GM19043 (cell line): ENCODE results near the gene KCND3.

Experiments
- ATAC-seq: cut with Tn5 transposase; IDR thresholded peaks from one replicate; pipeline ENCODE4 v1.9.1; 2021; ENCODE audit warnings: low read depth; ENCODE audit not compliant: unreplicated experiment

KCND3 gene

DNA sequence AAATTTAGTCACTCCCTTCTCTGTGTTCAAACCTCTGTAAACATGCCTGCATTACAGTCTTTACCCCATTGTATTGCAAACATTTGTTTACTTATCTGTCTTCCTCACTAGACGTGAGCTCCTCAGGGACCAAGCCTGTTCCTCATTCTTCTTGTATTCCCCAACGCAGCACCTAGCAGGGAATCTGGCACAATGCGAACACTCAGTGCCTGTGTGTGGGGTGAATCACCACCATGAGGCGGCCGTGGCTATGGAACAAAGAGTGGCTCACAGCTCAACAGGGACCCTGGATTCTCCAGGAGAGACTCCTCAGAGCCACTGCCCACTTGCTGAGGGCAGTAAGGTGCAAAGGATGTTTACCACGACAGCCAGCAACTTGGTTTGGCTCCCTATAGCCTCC, 137.9 kb downstream of the KCND3 start:
- no peak for ATAC-seq

DNA sequence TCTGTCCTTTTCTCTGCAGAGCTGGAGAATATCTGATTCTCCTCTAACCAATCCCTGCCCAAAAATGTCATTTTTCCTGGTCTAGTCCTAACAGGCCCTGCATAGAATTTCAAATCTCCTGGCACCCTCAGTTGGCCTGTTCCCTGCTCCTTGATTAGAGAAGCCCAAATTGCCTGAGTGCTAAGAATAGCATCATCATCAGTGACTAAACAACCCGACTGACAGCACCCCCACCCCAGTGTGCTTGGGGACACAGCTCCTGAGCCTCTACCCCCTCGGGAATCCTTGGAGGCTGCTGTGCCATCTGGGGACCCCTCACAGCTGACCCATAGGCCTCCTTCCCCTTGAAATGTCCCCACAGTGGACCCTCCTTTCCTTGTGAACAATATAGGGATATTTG, 139.4 kb downstream of the KCND3 start:
- no peak for ATAC-seq

DNA sequence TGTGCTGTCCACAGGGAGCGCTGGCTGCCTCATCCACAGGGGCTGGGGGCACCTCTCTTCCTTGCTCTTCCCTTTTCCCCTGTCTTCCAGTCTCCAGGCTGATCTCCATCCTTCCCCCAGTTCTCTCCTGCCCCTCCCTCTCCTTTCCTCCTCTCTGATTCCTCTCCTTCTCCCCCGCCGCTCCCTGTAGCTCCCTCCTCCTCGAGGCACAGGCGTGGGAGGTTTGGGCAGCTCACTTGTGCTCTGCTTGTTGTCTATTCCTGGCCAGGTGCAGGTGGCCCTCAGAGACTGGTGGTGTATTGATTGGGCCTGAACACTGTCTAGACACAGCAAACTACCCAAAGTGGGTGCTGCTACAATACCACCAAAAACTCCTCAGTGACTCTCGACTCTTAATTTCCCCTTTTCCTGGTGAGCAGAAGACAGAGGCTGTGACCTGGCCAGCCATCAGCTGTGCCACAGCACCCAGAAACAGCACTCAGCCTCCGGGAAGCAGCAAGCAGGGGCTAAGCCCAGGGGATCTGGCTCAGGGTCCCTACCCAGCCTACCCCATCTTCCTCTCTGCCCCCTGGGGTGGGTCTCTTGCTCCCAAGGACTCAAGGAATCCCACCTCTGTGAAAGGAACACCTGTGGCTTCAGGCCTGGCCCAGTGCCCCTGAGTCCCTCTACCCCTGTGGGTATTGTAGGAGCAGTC, 140.5 kb downstream of the KCND3 start:
- ATAC-seq = no peak

DNA sequence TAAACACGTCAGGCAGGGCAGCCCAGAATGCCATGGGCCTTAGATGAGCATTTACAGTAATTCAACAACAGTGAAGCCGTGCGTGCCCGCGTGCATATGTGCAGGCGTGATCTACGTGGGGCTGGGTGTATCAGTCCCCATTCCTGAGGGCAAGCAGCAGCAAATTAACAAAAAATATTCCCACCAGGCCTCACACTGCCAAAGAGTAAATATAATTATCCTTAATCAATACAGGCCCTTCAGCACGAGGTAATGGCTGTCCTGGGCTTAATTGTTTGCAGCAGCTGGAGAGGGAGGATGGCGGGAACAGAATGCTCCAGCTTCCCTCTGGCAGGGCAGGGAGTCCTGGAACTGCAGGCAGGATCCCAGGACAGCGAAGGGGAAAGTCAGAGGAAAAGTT, 142.0 kb downstream of the KCND3 start:
- ATAC-seq = no peak

DNA sequence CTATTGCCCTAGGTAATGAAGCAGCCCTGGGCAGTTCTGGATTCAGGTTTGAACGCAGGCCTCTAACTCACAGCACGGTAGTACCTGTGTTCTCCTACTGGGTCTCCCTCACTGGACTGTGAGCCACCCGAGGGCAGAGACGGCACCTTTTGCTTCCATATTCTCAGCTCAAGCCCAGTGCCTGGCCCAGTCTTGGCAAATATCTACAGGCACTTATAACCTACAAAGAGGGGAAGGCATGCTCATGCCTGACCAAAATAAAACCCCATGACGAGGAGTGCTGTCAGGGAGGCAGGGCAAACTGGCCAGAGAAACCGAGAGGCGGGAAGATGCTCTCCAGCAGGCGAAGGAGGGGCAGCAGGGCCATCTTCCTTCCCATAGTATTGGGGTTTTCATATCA, 142.6 kb downstream of the KCND3 start:
- ATAC-seq = no peak

DNA sequence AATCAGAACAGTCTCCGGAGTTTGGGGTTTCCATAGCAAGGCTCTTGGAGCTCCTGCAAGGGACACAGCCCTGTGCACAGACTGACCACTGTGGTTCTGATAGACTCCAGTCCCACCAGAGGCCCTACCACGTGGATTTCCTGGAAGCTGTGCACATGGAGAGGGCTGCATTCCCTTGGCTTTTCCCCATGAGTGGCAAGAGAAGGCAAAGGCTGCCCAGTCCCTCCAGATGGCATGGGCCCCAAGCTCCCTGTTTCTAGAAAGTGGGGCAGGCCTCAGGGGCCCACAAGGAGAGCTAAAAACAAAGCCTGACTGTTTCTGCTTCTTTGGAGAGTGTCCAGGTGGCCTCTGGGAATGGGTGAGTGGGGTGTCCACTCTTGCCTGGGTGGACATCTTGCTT, 146.3 kb downstream of the KCND3 start:
- ATAC-seq = no peak

DNA sequence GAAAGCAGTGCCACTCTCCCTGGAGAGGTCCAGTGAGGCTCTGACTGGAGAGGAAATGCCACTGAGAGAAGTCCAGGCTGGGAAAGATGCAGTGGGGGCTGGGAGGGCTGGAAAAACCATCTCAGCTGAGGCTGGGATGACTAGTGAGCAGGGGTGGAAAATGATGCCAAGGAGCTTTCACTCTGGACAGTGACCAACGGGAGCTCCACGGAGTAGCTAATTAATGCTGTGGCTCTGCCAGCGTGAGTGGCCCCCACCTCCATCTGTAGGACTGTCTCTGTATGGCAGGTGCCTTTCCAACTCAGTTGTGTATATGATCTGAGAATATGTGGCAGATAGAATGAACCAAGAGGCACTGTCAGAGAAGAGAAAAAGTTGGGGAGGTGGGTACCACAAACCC, 147.1 kb downstream of the KCND3 start:
- no peak for ATAC-seq

DNA sequence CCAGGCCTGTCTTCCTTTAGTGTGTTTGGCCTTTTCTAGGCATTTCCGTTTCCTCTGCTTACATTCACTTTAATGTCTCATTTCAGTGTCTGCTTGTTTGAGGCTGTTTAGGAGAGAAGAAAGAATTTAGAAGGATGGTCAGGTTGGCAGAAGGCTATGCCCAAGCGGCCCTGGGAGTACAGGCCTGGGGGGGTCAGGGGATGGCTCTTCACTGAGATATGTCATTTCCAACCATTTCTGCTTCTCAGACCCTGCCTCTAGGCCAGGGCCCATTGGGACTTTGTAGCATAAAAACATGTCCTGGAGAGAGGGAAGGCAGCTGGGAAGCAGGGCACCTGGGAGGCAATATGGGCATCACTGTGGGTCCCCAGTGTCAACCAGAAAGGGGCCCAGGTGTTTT, 147.7 kb downstream of the KCND3 start:
- no peak for ATAC-seq

DNA sequence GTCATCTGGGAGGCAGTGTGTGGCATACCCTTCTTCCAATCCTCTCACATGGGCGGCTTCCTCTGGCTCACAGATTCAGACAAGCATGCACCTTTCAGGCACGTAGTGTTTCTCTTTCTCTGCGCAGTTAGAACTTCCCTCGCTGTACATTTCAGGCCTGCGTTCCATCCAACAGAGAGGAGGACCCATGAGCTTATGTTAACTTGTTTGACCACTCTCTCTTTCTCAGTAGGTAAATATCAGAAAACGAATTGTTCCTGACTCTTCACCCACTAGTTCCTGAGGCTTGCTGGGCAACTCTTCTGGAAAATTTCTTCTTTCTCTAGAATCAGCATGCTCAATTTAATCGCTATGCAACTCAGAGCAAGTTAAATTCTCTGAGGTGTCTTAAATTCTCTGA, 148.3 kb downstream of the KCND3 start:
- ATAC-seq = no peak

DNA sequence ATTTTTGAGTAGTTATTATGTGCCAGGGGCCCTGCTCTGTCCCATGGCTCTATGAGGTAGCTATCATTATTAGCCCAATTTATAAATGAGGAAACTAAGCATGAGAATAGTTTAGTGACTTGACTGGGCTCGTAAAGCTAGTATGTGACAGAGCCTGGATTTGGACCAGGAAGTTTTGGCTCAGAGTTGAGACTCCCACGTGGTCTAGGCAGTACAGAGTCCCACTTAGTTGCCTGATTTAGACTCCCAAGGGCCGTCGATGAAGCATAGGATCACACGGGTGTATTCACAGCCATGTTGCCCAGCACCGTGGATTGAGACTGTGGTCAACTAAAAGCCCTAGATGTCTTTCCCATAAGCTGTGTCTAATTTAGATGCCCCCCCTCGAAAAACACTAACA, 152.1 kb downstream of the KCND3 start:
- ATAC-seq = no peak

DNA sequence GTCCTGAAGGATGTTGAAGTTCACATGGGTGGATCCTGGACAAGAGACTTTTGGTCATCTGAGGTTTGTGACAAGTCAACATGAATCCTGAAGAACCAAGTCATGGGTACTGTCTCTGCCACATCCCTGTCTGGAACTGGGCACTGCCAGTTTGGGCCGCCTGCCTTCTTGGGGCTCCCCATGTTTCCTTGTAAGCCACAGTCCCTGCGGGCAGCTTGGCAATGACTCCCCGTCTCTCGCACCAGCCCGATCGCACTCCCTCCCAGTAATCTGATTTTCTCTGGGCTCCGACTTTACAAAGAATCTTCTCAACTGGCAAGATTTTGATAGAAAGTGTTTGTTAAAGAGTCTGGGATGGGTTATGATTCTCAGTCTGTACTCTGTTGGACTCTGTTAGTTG, 153.4 kb downstream of the KCND3 start:
- no peak for ATAC-seq

DNA sequence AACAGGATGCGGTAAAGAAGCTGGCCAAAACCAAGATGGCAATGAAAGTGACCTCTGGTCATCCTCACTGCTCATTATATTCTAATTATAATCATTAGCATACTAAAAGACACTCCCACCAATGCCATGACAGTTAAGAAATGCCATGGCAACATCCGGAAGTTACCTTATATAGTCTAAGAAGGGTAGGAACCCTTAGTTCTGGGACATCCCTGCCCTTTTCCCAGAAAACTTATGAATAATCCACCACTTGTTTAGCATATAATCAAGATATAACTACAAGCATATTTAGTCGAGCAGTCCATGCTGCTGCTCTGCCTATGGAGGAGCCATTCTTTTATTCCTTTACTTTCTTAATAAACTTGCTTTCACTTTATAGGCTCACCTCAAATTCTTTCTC, 154.0 kb downstream of the KCND3 start:
- no peak for ATAC-seq

DNA sequence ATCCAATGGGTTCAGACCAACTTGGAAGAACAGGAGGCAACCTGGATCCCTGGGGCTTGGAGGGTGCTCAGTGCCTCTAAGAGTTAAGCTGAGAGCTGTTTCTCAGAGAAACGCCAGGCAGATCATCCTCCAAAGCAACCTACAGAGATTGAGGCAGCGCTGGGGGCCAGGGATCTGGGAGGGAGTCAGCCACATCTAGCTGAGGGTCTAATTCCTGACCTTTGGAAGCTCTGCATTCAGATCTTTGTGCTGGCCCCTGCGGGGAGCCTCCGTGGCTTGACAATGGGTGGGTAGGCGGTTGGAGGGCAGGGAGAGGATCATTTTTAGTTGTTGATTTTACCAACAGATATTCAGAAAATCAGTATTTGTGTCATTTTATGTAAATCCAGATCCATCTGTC, 154.5 kb downstream of the KCND3 start:
- no peak for ATAC-seq

DNA sequence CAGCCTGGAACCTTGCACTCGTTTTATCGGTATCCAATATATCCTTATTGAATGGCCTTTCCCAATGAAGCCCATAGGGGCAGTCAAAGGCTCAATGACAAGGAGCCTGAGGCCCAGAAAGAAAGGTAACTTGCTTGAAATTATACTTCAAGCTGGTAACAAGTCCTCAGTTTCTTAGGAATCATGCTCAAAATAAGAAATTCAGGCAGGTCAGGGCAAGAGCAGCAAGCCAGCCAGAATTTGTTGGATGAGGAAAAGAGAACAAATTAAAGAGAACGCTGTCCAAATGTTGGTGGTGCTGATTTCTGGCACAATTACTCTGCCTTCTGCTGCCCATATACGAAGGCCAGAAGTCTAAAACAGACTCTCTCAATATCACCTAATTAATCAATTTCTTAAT, 156.1 kb downstream of the KCND3 start:
- ATAC-seq = no peak

DNA sequence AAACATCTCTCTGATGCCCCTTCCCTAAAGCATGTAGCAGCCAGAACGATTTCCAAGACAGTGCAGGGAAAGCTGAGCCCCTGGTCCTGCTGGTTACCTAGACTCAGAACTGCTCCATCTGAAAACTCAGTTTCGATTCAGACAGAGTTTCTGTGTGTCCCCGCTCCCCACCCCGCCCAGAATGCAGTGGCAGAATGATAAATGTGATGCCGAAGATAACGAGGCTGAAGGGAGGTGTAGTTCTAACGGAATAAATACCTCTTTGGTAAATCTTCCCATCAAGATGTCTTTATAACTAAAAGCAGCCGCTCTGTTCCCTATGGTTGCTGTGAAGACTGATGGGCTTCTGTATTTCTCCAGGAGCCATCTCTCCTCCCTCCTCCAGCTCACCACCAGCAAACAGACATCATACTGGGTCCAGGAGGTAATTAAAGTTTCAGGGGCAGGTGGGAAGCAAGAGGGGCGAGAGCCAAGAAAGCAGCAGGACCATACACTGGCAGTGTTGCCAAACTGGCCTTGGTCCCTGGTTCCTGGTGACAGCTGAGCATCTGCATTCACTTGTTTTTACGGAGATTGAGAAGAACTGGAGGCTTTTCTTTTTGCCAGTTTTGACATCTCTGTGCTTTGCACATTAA, 156.8 kb downstream of the KCND3 start:
- no peak for ATAC-seq

DNA sequence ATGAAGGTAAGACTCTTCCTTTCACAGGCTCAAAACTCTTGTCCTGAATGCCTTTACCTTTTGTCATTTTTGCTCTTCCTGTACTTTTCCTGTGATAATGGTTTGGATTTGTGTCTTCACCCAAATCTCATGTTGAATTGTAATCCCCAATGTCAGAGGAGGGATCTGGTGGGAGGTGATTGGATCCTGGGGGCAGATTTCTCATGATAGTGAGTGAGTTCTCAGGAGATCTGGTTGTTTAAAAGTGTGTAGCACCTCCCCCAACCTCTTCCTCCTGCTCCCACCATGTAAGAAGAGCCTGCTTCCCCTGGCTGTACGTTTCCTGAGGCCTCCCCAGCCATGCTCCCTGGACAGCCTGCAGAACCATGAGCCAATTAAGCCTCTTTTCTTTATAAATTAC, 158.3 kb downstream of the KCND3 start:
- no peak for ATAC-seq

DNA sequence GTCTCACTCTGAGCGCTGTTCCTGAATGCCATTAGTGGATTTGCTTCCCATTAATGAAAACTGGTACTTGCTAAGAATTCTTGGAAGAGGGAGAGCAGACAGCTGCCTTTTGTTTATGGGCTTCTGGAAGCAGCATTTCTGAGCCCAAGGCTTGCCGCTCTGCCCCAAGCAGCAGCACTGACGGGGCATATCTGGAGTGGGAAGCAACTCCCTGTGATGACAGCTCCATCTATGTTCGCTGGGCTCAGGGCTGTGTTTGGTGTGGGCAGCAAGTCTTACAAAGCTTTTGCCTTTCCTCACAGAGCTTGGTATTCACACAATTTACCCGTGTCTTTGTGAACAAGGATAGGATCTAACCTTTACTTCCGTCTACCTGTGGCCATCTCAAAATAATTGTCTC, 161.5 kb downstream of the KCND3 start:
- no peak for ATAC-seq

DNA sequence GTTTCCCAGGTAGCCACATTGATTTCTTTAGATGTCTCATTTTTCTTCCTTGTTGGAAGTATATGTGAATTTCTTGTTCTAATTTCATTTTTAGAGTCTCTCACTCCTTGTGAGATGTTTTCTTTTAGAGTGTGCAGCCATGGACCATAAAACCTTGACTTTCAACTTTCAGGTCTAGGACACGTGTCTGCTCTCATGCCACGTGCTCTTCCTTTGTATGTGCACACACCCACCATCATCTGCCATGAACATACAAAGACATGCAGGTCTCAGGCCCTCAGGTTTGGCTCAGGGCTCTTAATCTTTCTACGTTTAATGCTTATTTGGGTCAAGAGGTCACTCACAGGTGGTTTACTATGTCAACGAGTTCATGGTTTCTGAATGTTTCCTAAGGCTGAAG, 163.2 kb downstream of the KCND3 start:
- ATAC-seq = no peak

DNA sequence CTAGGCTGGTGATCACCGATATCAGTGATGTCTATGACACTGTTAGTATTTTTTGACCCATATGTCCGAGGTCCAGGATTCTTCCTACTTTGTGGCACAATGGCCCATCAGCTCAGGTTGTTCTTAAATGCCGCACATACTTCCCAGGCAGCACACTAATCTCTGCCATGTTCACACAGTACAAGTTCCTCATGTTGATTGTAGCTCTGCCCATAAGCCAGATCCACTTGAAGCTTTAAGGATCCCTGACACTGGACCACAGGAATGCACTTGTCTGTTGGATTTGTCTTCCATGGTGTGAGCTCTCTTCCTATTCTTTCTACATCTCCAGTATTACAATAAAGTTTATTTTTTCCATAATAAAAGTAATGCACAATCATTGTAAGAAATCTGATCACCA, 164.3 kb downstream of the KCND3 start:
- no peak for ATAC-seq

DNA sequence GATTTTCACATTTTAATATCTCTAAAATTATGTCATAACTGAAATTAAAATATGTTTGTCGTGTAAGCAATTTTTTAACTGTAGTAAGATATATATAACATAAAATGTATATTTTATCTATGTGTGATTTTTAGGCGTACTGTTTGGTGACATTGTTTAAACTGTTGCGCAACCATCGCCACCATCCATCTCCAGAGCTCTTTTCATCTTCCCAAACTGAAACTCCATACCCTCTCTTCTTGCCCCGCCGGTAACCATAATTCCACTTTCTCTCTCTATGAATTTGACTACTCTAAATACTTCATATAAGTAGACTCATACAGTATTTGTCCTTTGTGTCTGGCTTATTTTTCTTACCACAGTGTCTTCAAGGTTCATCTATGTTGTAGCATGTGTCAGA, 167.3 kb downstream of the KCND3 start:
- no peak for ATAC-seq

DNA sequence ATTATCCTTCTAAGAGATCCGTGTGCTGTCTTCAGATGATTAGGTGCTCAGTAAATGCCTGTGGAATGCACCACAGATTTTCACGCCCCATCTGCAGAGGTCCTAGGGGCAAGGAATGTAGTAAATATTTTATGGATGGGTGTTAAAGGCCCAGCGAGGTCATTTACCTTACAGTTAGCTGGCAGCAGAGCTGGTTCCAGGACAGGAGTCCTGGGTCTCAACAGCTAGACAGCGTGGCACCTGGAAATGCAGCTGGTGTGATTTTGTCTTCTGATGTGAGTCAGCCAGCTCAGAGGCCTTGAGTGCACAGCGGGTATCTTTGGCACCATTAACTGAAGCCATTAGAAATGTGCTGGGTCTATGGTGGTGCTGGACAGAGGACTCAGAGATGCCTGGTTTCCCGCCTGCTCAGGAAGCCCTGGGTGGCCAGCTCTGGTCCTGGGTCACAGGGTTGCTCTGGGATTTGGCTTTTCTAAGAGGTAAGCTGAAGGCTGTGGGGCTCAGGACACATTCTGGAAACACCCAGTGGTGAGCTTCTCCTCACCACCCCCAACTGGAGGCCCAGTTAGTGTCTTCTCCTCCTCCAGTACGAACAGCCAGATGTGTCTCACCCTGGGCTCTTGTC, 168.2 kb downstream of the KCND3 start:
- no peak for ATAC-seq

DNA sequence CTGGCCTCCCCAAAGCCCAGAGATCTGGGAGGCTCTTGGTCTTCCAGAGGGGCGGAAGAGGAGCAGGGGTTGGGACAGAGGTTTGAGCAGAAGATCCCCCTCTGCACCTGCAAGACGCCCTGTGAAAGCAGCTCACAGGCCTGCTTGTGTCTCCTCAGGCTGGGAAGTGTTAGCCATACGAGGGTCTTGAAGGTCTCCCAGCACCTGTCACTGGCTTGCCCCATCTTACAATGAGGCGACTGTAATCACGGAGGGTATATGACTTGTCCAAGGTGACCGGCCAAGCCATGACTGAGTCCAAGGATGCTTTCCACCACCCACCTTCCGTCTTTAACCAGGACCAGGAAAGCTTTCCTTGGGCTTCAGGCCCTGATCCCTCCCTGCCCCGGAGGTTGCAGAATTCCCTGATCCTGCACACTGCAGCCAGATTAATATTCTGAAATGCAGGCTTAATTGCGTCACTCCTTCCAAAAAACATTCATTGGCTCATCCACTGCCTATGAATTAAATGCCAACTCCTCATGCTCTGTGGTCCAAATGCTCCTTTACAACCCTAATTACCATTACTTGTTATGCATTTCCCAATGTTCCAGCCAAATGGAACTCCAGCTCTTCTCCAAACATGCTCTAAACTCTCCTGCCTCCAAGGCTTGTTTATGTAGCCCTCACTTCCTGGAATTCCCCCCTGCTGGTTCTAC, 169.8 kb downstream of the KCND3 start:
- no peak for ATAC-seq
